GM18873 (cell line): ENCODE results near the gene ITGB7.

Source experiments
- ATAC-seq: cut with Tn5 transposase; IDR thresholded peaks from one replicate; pipeline ENCODE4 v1.9.1; 2021; ENCODE audit warnings: mild to moderate bottlenecking, moderate library complexity, moderate number of reproducible peaks; ENCODE audit not compliant: unreplicated experiment, low FRiP score

ITGB7 gene

GRCh38 chr12:53231921-53232645 lies 25.0 kb upstream of the ITGB7 start, which contains the start of gene RARG:
TSS of gene RARG (minus strand) at chr12:53232209. CDS start at chr12:53227545, 4,664 bp downstream.
- no peak for ATAC-seq

DNA sequence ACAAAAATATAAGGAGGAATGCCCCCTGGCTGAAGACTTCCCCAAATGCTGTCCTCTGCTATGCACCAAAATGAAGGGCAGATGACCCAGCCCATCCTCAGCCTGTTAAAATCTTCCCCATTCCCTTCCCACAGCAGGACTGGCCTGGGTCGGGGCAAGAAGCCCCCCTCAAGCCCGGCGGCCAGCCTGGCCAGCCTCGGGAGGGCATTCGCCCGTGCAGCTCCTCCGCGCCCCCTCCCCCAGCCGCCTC lies 24.5 kb upstream of the ITGB7 start:
- ATAC-seq = no peak

- ATAC-seq = no peak
These were observed 23.2 kb upstream of the ITGB7 start for GRCh38 chr12:53230108-53230845.

DNA sequence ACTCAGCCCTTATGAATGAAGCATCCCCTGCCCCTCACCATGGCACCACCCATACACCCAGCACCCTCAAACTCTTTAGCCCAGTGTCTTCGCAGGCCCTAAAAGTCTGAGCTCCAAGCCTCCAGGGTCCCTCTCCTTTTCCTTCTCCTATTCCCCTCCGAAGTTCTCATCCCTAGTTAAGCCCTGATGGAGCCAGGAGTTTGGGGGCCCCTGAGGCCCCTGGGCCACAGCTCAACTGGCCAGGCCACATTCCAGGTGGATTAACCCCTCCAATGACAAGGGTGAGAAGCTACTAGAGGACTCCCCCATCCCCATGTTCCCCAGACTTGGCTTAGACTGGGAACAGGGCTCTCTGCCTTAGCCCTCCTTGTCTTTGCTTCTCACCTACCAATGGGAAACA lies 22.4 kb upstream of the ITGB7 start:
- ATAC-seq = no peak

DNA sequence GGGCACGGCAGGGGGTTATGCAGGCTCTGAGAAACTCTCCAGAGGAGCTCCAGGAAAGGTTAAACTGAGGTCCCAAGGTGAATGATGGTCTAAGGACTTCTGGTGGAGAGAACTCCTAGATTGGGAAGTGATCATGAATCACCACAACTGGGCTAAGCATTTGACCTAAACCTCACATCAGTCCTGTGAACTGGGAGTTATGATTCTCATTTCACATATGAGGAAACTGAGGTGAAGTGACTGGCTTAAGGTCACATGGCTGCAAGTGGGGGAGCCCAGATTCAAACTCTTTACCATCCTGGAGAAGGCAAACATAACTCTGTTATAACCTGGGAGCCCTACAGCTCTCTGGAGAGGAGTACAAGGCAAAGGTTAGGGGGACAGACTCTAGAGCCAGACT lies 20.8 kb upstream of the ITGB7 start:
- ATAC-seq = no peak

- ATAC-seq = no peak
These were observed 20.3 kb upstream of the ITGB7 start for GRCh38 chr12:53227341-53227740.

DNA sequence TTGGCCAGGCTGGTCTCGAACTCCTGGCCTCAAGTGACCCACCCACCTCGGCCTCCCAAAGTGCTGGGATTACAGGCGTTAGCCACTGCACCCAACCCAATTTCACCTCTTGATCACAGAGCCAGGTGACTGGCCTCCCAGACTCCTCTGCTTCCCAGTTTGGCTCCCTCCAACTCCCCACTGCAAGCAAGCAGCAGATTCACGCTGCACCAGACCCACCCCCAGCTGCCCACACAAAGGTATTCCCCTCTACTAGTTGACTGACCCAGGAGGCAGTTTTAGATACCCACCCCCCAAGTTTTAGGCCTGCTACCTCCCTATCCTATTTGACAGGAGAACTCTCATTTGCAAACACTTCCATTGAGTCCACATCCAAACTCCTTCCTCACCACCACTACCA lies 19.8 kb upstream of the ITGB7 start:
- ATAC-seq = no peak

- no peak for ATAC-seq
These were observed 18.8 kb upstream of the ITGB7 start for GRCh38 chr12:53225635-53226424.

GRCh38 chr12:53224897-53225634 lies 18.0 kb upstream of the ITGB7 start:
- ATAC-seq = no peak

DNA sequence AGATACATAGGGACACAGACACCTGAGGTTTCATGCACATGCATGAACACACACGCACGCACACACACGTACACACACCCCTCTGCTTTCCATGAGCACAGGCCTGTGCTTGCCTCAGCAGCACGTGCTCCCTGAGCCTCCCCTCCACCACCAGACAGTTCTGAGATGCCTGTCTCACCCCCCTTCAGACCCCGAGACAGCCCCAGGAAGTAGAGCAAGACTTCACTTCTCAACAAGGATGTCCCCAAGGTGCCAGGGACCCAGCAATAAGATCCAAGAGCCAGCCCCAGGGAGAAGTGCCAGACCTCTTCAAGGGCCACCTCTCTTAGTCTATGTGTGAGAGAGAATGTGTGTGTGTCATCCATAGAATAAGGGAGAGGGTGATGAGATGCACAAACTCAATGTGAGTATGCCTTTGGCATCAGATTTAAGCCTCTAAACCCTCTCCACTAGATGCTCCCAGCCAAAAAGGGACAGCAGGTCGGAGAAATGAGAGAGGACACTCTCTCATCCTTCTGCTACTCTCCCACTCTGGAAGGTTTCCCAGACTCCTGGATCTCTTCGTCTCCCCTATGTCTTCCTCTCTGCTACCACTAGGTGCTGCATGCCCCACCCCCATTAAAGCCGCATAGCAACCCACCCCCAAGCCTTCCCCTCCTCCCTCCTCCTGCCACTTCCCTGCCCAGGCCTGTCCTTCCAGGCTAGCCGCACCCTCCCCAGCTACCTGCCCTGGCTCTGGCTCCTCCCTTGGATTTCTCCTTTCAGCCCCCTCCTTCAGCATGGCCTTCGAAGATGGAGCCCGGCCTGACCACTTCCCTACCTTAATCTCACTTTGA lies 17.2 kb upstream of the ITGB7 start:
- no peak for ATAC-seq

DNA sequence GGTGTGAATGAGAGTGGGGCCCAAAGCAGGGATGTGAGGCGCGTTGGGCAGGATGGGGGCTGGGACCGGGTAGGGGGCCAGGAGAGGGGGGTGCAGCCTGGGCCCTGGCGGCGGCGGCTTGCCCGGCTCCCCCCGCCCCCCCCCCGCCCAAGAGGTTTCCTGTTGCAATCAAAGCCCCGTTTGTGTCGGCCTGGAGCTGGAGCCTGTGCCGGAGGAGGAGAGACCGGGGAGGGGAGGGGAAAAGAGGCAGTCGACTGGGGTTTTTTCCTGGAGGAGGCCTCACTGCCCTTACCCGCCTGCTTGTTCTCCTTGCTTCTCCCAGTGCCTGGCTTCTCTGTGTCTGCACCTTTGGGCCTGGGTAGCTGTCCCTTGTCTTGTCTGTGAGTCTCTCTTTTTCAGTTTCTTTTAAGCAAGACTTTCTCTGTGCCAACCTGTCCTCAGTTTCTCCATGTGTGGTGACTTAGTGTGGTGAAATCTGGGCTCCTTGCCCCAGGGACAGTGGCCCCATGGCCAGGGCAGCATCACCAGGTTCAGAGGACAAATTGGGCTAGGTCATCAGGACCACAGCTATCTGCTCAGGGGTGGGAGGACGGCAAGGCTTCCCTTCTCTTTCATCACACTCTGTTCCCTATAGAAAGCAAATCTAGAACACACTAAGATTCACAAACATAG lies 16.5 kb upstream of the ITGB7 start:
- ATAC-seq = no peak

DNA sequence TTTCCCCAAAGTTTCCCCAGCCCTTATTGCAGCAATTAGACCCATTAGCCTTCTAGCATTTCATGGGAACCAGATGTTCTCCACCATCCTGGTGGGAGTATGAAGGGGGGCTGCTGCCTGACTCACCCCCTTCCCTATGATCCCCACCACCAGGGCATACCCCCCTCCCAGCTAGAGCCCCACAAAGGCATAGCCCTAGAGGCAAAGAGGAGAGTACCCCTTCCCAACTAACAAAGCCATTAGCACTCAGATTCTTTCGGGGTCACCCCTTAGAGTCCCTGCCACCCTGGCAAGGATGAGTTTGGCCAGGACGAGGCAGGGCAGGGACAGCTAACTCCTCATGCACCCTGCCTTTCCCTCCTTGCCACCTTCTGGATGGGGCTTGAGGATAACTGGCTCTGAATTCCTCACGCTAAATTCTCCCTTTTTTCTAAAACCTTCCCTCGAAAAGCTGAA lies 15.8 kb upstream of the ITGB7 start:
- ATAC-seq = no peak

DNA sequence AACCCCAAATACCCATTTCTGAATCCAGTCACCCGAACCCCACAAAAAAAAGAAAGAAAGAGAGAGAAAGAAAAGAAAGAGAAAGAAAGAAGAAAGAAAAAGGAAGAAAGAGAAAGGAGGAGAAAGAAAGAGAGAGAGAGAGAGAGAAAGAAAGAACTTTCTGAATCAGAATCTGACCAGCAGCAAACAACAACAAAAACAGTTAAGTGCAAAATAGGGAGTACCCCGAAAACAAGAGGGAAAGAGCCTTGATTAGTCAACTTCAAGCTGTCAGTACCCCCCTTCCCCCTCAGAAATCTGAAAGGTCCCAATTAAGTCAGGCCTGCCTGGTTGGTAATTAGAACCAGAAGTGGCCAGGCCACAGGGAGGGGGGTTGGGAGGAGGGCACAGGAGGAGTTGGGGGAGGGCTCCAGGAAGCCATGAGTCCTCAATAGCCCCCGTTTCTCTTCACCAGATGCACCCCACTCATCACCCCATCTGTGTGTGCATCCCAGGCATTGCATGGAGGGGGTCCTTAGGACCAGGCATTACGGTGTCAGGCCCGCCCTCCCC lies 15.2 kb upstream of the ITGB7 start:
- no peak for ATAC-seq

GRCh38 chr12:53221203-53222080 lies 14.4 kb upstream of the ITGB7 start:
- peak; percentile 28 for ATAC-seq

GRCh38 chr12:53220694-53221202 lies 13.7 kb upstream of the ITGB7 start:
- peak; percentile 46 for ATAC-seq

- peak; percentile 30 for ATAC-seq
These were observed 13.1 kb upstream of the ITGB7 start for GRCh38 chr12:53219956-53220693.

GRCh38 chr12:53219292-53219955 lies 12.4 kb upstream of the ITGB7 start:
- ATAC-seq = no peak
